Neural progenitor cell (in vitro differentiated cells): ENCODE data around the gene ARHGDIA. TPM values are rescaled to one million over a fixed set of nuclear protein-coding genes. Genes with fewer than 3 reads are reported as not detected.

ENCODE experiments used
- DNase-seq: peaks from one replicate; pipeline ENCODE4 v3.0.0-alpha.2; 2016; ENCODE audit warnings: low spot score
- H2AFZ ChIP-seq: fragments of 200-600 bp; sonication (generic); replicated peaks from 2 replicates; pipeline ENCODE4 v1.6.1; 2016; ENCODE audit warnings: antibody characterized with exemption
- H3F3A ChIP-seq: fragments of 200-600 bp; sonication (generic); 2 replicates; pipeline ENCODE4 v1.6.1; 2016; ENCODE audit warnings: antibody characterized with exemption, low read depth
- H3K27ac ChIP-seq: fragments of 200-600 bp; sonication (generic); 2 replicates; pipeline ENCODE4 v1.5.1; 2016; ENCODE audit warnings: mild to moderate bottlenecking
- H3K27me3 ChIP-seq: fragments of 200-600 bp; sonication (generic); 2 replicates; pipeline ENCODE4 v1.6.1; 2016; ENCODE audit warnings: mild to moderate bottlenecking, moderate library complexity
- H3K36me3 ChIP-seq: fragments of 200-600 bp; sonication (generic); 2 replicates; pipeline ENCODE4 v1.5.1; 2016
- H3K4me1 ChIP-seq: fragments of 200-600 bp; sonication (generic); 2 replicates; pipeline ENCODE4 v1.6.1; 2016; ENCODE audit warnings: mixed run types
- H3K4me2 ChIP-seq: fragments of 200-600 bp; sonication (generic); 2 replicates; pipeline ENCODE4 v1.6.1; 2016
- H3K4me3 ChIP-seq: fragments of 200-600 bp; sonication (generic); 2 replicates; pipeline ENCODE4 v1.5.1; 2016
- H3K79me2 ChIP-seq: fragments of 200-600 bp; sonication (generic); 2 replicates; pipeline ENCODE4 v1.6.1; 2016; ENCODE audit warnings: low read depth
- H3K9ac ChIP-seq: fragments of 200-600 bp; sonication (generic); 2 replicates; pipeline ENCODE4 v1.6.1; 2016
- H3K9me3 ChIP-seq: fragments of 200-600 bp; sonication (generic); 2 replicates; pipeline ENCODE4 v1.5.1; 2016; ENCODE audit warnings: low read depth
- H4K20me1 ChIP-seq: fragments of 200-600 bp; sonication (generic); 2 replicates; pipeline ENCODE4 v1.6.1; 2016; ENCODE audit warnings: low read depth
- H3K27ac Mint-ChIP-seq: 3 replicates; pipeline ENCODE4 v1.8.0; 2021; ENCODE audit warnings: mixed read lengths
- H3K27me3 Mint-ChIP-seq: 2 replicates; pipeline ENCODE4 v1.8.0; 2022; ENCODE audit warnings: low read depth, mild to moderate bottlenecking, inconsistent platforms, moderate library complexity, mixed read lengths; ENCODE audit not compliant: insufficient read depth
- H3K36me3 Mint-ChIP-seq: 3 replicates; pipeline ENCODE4 v1.8.0; 2021; ENCODE audit warnings: mixed read lengths
- H3K4me1 Mint-ChIP-seq: 3 replicates; pipeline ENCODE4 v1.8.0; 2021; ENCODE audit warnings: mixed read lengths
- H3K4me3 Mint-ChIP-seq: 3 replicates; pipeline ENCODE4 v1.8.0; 2021; ENCODE audit warnings: mild to moderate bottlenecking, moderate library complexity, mixed read lengths
- H3K9me3 Mint-ChIP-seq: 3 replicates; pipeline ENCODE4 v1.8.0; 2020; ENCODE audit warnings: mixed read lengths
- CTCF ChIP-seq: fragments of 200-600 bp; sonication (generic); IDR thresholded peaks from 2 replicates; pipeline ENCODE4 v1.5.1; 2017; ENCODE audit warnings: antibody characterized with exemption, mild to moderate bottlenecking
- EZH2 ChIP-seq: fragments of 200-600 bp; sonication (generic); IDR thresholded peaks from 2 replicates; pipeline ENCODE4 v1.6.1; 2017; ENCODE audit warnings: antibody characterized with exemption, mild to moderate bottlenecking, moderate library complexity
- EZH2phosphoT487 ChIP-seq: fragments of 200-600 bp; sonication (generic); IDR thresholded peaks from 2 replicates; pipeline ENCODE4 v1.6.1; 2017; ENCODE audit warnings: antibody characterized with exemption
- total RNA-seq: library from RNA; depleted of rRNA; stranded (reverse); fragments of >200 nt; gene quantifications from 2 replicates; pipeline ENCODE4 v1.2.3, GENCODE V29; 2015; ENCODE audit warnings: low replicate concordance

The ARHGDIA gene
- total RNA-seq, 1 donor from 2014 or later: 25.1 TPM

- peaks cover 12% of the 10 kb centered on the region for H3K36me3 ChIP-seq
- no peak overlapping the region for H3K27ac Mint-ChIP-seq
- DNase-seq: no peak
These were observed 18.5 kb upstream of the ARHGDIA start for GRCh38 chr17:81889602-81890001.

GRCh38 chr17:81888988-81889595 is 18.0 kb upstream of the ARHGDIA start:
- Mint-ChIP-seq H3K4me3 (peak overlapping the region; percentile 92), H3K27ac (peak overlapping the region; percentile 29)
- H3K36me3 ChIP-seq: peaks cover 12% of the 10 kb centered on the region

More at GRCh38 chr17:81889602-81890001, 18.5 kb upstream of the ARHGDIA start:
- Histone ChIP-seq H3K4me2 (peak overlapping the region; percentile 83), H3K9me3 (no peaks in the 10 kb centered on the region), H3F3A (peaks cover 23% of the 10 kb centered on the region), H3K79me2 (peaks cover 68% of the 10 kb centered on the region), H2AFZ (no peak overlapping the region), H3K27ac (no peak overlapping the region), H4K20me1 (peaks cover 22% of the 10 kb centered on the region), H3K4me3 (peak overlapping the region; percentile 87), H3K9ac (peak overlapping the region; percentile 96), H3K4me1 (peaks cover 7% of the 10 kb centered on the region), H3K27me3 (no peaks in the 10 kb centered on the region)
- H3K27me3 Mint-ChIP-seq: peaks cover 7% of the 10 kb centered on the region
- peaks cover 26% of the 10 kb centered on the region for H3K36me3 Mint-ChIP-seq
- no peaks in the 10 kb centered on the region for H3K9me3 Mint-ChIP-seq
- peaks cover 16% of the 10 kb centered on the region for H3K4me1 Mint-ChIP-seq
- H3K4me3 Mint-ChIP-seq: peak overlapping the region; percentile 92
- TF ChIP-seq EZH2phosphoT487 (no peak), EZH2 (no peak), CTCF (no peak)

GRCh38 chr17:81888105-81888987 is 17.2 kb upstream of the ARHGDIA start:
- peaks cover 30% of the 10 kb centered on the region for H3F3A ChIP-seq
- peaks cover 57% of the 10 kb centered on the region for H3K79me2 ChIP-seq
- no peak overlapping the region for H3K27ac ChIP-seq
- H3K9me3 ChIP-seq: no peaks in the 10 kb centered on the region
- H3K4me2 ChIP-seq: no peak overlapping the region
- no peaks in the 10 kb centered on the region for H3K9me3 Mint-ChIP-seq
- no peak overlapping the region for H3K27ac Mint-ChIP-seq
- peaks cover 7% of the 10 kb centered on the region for H3K27me3 Mint-ChIP-seq
- H3K9ac ChIP-seq: no peak overlapping the region
- peaks cover 12% of the 10 kb centered on the region for H3K36me3 ChIP-seq
- H3K4me1 Mint-ChIP-seq: peaks cover 16% of the 10 kb centered on the region
- peaks cover 22% of the 10 kb centered on the region for H4K20me1 ChIP-seq
- H3K27me3 ChIP-seq: no peaks in the 10 kb centered on the region
- peak overlapping the region; percentile 92 for H3K4me3 Mint-ChIP-seq
- peaks cover 7% of the 10 kb centered on the region for H3K4me1 ChIP-seq
- H3K36me3 Mint-ChIP-seq: peaks cover 24% of the 10 kb centered on the region
- no peak for DNase-seq
- TF ChIP-seq CTCF (no peak), EZH2phosphoT487 (no peak), EZH2 (no peak)
- H2AFZ ChIP-seq: no peak overlapping the region
- no peak overlapping the region for H3K4me3 ChIP-seq

More at GRCh38 chr17:81888988-81889595, 18.0 kb upstream of the ARHGDIA start:
- no peak overlapping the region for H3K9ac ChIP-seq
- no peaks in the 10 kb centered on the region for H3K27me3 ChIP-seq
- peaks cover 65% of the 10 kb centered on the region for H3K79me2 ChIP-seq
- Mint-ChIP-seq H3K27me3 (peaks cover 7% of the 10 kb centered on the region), H3K9me3 (no peaks in the 10 kb centered on the region), H3K36me3 (peaks cover 26% of the 10 kb centered on the region), H3K4me1 (peaks cover 16% of the 10 kb centered on the region)
- no peak overlapping the region for H3K27ac ChIP-seq
- no peaks in the 10 kb centered on the region for H3K9me3 ChIP-seq
- no peak overlapping the region for H3K4me3 ChIP-seq
- TF ChIP-seq EZH2 (no peak), EZH2phosphoT487 (no peak), CTCF (no peak)
- H3F3A ChIP-seq: peaks cover 28% of the 10 kb centered on the region
- H2AFZ ChIP-seq: no peak overlapping the region
- H4K20me1 ChIP-seq: peaks cover 22% of the 10 kb centered on the region
- DNase-seq: no peak
- peaks cover 7% of the 10 kb centered on the region for H3K4me1 ChIP-seq
- H3K4me2 ChIP-seq: no peak overlapping the region
